Activated T-cell treated with anti-CD3 and anti-CD28 coated beads, Interleukin-2, amount 50 U/mL, for 48 hours (primary cell): ENCODE data around the gene FAM90A1.
A peak's percentile ranks its signal among the peaks of the same experiment; 100 is the strongest.
"Not testable (repeated sequence)": the region's sequence is repeated elsewhere in the genome, so short reads cannot be mapped to it uniquely, and the experiment has no call there.

ENCODE experiments used
- DNase-seq, 2 experiments: peaks; one replicate each; pipeline ENCODE4 v3.0.0-alpha.2; 2020

FAM90A1 gene

GRCh38 chr12:8226992-8227731, at the start of gene FAM90A1:
Gene FAM90A1 (minus strand): TSS chr12:8227618. CDS start chr12:8224832, 2,786 bp downstream.
- DNase-seq = peak; percentile 55 to 65

- DNase-seq = not testable (repeated sequence)
Observed at GRCh38 chr12:8276397-8276796, 49.0 kb upstream of the FAM90A1 start.

GRCh38 chr12:8266706-8267105, 39.3 kb upstream of the FAM90A1 start:
- not testable (repeated sequence) for DNase-seq

- DNase-seq = not testable (repeated sequence)
Observed at GRCh38 chr12:8264236-8264635, 36.8 kb upstream of the FAM90A1 start.

- DNase-seq = not testable (repeated sequence)
Observed at GRCh38 chr12:8261111-8261554, 33.7 kb upstream of the FAM90A1 start.

- DNase-seq = not testable (repeated sequence)
Observed at GRCh38 chr12:8256356-8256755, 28.9 kb upstream of the FAM90A1 start.

- not testable (repeated sequence) for DNase-seq
Observed at GRCh38 chr12:8254705-8255104, 27.3 kb upstream of the FAM90A1 start.

- DNase-seq = not testable (repeated sequence)
Observed at GRCh38 chr12:8252056-8252818, 24.8 kb upstream of the FAM90A1 start.

- DNase-seq = not testable (repeated sequence)
Observed at GRCh38 chr12:8251616-8252015, 24.2 kb upstream of the FAM90A1 start.

- peak in 1 of 2 experiments; percentile 31 for DNase-seq
Observed at GRCh38 chr12:8246941-8247535, 19.6 kb upstream of the FAM90A1 start.

- DNase-seq = not testable (repeated sequence)
Observed at GRCh38 chr12:8243682-8244161, 16.3 kb upstream of the FAM90A1 start.

- DNase-seq = peak; percentile 100
Observed at GRCh38 chr12:8242880-8243681, 15.7 kb upstream of the FAM90A1 start.

GRCh38 chr12:8242622-8242879, 15.1 kb upstream of the FAM90A1 start:
- DNase-seq = not testable (repeated sequence)

- peak; percentile 47 to 54 for DNase-seq
Observed at GRCh38 chr12:8241917-8242621, 14.7 kb upstream of the FAM90A1 start.

GRCh38 chr12:8240340-8241114, 13.1 kb upstream of the FAM90A1 start:
- DNase-seq = peak in 1 of 2 experiments; percentile 26

GRCh38 chr12:8237031-8237430, 9.6 kb upstream of the FAM90A1 start:
- DNase-seq = not testable (repeated sequence)

GRCh38 chr12:8235316-8236157, 8.1 kb upstream of the FAM90A1 start:
- DNase-seq = not testable (repeated sequence)

- not testable (repeated sequence) for DNase-seq
Observed at GRCh38 chr12:8234746-8235145, 7.3 kb upstream of the FAM90A1 start.

GRCh38 chr12:8233935-8234495, 6.6 kb upstream of the FAM90A1 start:
- DNase-seq = not testable (repeated sequence)
